ENCODE data around the gene SPPL2B. TPM values are rescaled to one million over a fixed set of nuclear protein-coding genes. Genes with fewer than 3 reads are reported as not detected.

Gene SPPL2B
- total and polyA plus RNA-seq, 2 experiments from 2014 or later: 23.5 to 51.0 TPM

GRCh38 chr19:2329501-2329916 lies 1.0 kb downstream of the SPPL2B start:
- H3K4me1 ChIP-seq (ENCODE audit: insufficient read depth): peaks cover 21% of the 10 kb centered on the region
- peaks cover 78% of the 10 kb centered on the region for H3K79me2 ChIP-seq (replicated peaks; ENCODE audit: insufficient read depth)
- ATAC-seq (peak; percentile 3; the same call in 2 of the 3 replicates), DNase-seq (ENCODE audit: low spot score) (no peak)
- H3K27me3 Mint-ChIP-seq (ENCODE audit: insufficient read depth, low read depth, poor library complexity): peaks cover 38% of the 10 kb centered on the region
- H4K20me1 ChIP-seq (replicated peaks; ENCODE audit: insufficient read depth): peaks cover 10% of the 10 kb centered on the region; the same call in 1 of the 2 replicates
- no peak overlapping the region for H2AFZ ChIP-seq
- H3K4me3 Mint-ChIP-seq: peak overlapping the region; percentile 97
- peaks cover 47% of the 10 kb centered on the region for H3K4me1 Mint-ChIP-seq
- TF ChIP-seq JUNB (IDR thresholded peaks at IDR 0.05; ENCODE audit: unreplicated experiment) (no peak), EZH2phosphoT487 (IDR thresholded peaks at IDR 0.05; ENCODE audit: unreplicated experiment) (no peak), STAT1 (IDR thresholded peaks at IDR 0.05; ENCODE audit: unreplicated experiment) (no peak), POLR2AphosphoS5 (IDR thresholded peaks at IDR 0.05; ENCODE audit: low read depth) (no peak), EZH2 (IDR thresholded peaks at IDR 0.05; ENCODE audit: low read depth, unreplicated experiment) (no peak), CREB1 (CRISPR knock-in tag; IDR thresholded peaks at IDR 0.05; ENCODE audit: low read depth) (no peak), CTCF (conservative IDR thresholded peaks at IDR 0.05; ENCODE audit: low read depth in 2 of 2) (no peak), ZNF331 (CRISPR knock-in tag; IDR thresholded peaks at IDR 0.05; ENCODE audit: low read depth) (no peak), ZNF114 (CRISPR knock-in tag; IDR thresholded peaks at IDR 0.05) (no peak), ZNF462 (CRISPR knock-in tag; IDR thresholded peaks at IDR 0.05) (no peak), ETS1 (IDR thresholded peaks at IDR 0.05) (no peak), NANOG (IDR thresholded peaks at IDR 0.05; ENCODE audit: borderline replicate concordance) (no peak)
- TF ChIP-seq, protein P1, sequence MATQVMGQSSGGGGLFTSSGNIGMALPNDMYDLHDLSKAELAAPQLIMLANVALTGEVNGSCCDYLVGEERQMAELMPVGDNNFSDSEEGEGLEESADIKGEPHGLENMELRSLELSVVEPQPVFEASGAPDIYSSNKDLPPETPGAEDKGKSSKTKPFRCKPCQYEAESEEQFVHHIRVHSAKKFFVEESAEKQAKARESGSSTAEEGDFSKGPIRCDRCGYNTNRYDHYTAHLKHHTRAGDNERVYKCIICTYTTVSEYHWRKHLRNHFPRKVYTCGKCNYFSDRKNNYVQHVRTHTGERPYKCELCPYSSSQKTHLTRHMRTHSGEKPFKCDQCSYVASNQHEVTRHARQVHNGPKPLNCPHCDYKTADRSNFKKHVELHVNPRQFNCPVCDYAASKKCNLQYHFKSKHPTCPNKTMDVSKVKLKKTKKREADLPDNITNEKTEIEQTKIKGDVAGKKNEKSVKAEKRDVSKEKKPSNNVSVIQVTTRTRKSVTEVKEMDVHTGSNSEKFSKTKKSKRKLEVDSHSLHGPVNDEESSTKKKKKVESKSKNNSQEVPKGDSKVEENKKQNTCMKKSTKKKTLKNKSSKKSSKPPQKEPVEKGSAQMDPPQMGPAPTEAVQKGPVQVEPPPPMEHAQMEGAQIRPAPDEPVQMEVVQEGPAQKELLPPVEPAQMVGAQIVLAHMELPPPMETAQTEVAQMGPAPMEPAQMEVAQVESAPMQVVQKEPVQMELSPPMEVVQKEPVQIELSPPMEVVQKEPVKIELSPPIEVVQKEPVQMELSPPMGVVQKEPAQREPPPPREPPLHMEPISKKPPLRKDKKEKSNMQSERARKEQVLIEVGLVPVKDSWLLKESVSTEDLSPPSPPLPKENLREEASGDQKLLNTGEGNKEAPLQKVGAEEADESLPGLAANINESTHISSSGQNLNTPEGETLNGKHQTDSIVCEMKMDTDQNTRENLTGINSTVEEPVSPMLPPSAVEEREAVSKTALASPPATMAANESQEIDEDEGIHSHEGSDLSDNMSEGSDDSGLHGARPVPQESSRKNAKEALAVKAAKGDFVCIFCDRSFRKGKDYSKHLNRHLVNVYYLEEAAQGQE (IDR thresholded peaks at IDR 0.05; ENCODE audit: unreplicated experiment): no peak
- H3K4me2 ChIP-seq: peak overlapping the region; percentile 93
- no peak overlapping the region for H3K27ac ChIP-seq (ENCODE audit: low read depth)
- H3F3A ChIP-seq (replicated peaks; ENCODE audit: low read depth): peaks cover 8% of the 10 kb centered on the region; the same call in 1 of the 2 replicates
- no peaks in the 10 kb centered on the region for H3K9me2 ChIP-seq (ENCODE audit: insufficient read depth)
- H3K27ac Mint-ChIP-seq: peak overlapping the region; percentile 6; the same call in 1 of the 2 replicates
- H3K4me3 ChIP-seq: peak overlapping the region; percentile 93
- peaks cover 23% of the 10 kb centered on the region for H3K36me3 Mint-ChIP-seq (ENCODE audit: low read depth)
- H3K27me3 ChIP-seq (ENCODE audit: insufficient read depth): no peaks in the 10 kb centered on the region
- H3K36me3 ChIP-seq (ENCODE audit: insufficient read depth): no peaks in the 10 kb centered on the region
- peaks cover 3% of the 10 kb centered on the region; the same call in 1 of the 3 replicates for H3K9me3 Mint-ChIP-seq
